ENCODE data around the gene FRAS1. TPM values are rescaled to one million over a fixed set of nuclear protein-coding genes. Genes with fewer than 3 reads are reported as not detected.

Gene FRAS1
- total and polyA plus RNA-seq, 9 of the 15 experiments (the other 6 are each of a cell fraction or from before 2014, with no cell fraction given), result under 0.01 to 0.11 (median 0.04) TPM; not detected in 2

DNA sequence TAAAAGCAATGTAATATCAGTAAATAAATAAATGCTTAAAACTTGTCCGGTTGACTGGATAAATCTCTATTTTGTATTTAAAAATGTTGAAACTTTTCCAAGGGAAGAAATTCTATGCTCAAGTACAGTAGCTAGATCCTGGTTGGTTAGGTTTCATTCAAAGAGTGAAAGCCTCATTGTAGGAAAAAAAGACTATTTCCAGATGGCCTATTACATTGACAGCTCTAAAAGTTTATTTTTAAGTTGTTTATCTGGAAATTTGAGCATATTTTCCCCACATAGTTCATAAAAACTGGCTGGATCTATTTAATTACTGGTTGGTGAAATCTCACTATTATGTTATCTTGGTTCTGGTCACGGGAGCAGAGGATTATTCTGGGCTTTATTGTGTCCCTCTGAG is 38.0 kb downstream of the FRAS1 start:
- intact Hi-C loops (cut with micrococcal nuclease) (no loop called here), in situ Hi-C loops (cut with MboI) (no loop called here)
- ChIA-PET CTCF (ENCODE audit: low intra/inter-chr PET ratio) (no interaction called here), POLR2A (no interaction called here)
- ATAC-seq (no peak), FAIRE-seq (no peak), DNase-seq (ENCODE audit: extremely low read depth in 1 of 4, low spot score in 3 of 4) (no peak)
- Histone ChIP-seq H3K36me3 (ENCODE audit: control insufficient read depth, insufficient read depth, low read length) (no peaks in the 10 kb centered on the region), H3K79me2 (ENCODE audit: control insufficient read depth, insufficient read depth, low read length) (no peaks in the 10 kb centered on the region), H3K9me3 (replicated peaks; ENCODE audit: control insufficient read depth, insufficient read depth, low read depth, low read length) (no peaks in the 10 kb centered on the region), H3K9me1 (ENCODE audit: control insufficient read depth, insufficient read depth, low read length) (no peaks in the 10 kb centered on the region), H3K4me3 (no peak overlapping the region), H2AFZ (ENCODE audit: low read depth, low read length) (no peak overlapping the region), H3K4me2 (ENCODE audit: insufficient read depth, low read length) (no peak overlapping the region), H3K4me1 (replicated peaks in 1 of 2; ENCODE audit: control insufficient read depth in 2 of 2, insufficient read depth in 2 of 2, low read length in 2 of 2) (no peaks in the 10 kb centered on the region), H3K27ac (ENCODE audit: extremely low read depth, low read depth, low read length) (no peak overlapping the region), H3K9ac (ENCODE audit: insufficient read depth in 1 of 2, low read depth in 2 of 2, low read length in 2 of 2) (no peak overlapping the region), H3K27me3 (ENCODE audit: control insufficient read depth in 2 of 2, insufficient read depth in 2 of 2, low read length in 2 of 2) (no peaks in the 10 kb centered on the region), H4K20me1 (replicated peaks; ENCODE audit: control insufficient read depth, insufficient read depth, low read length) (no peaks in the 10 kb centered on the region)
- BruUV-seq (replicated peaks), result no TSS peak
- TF ChIP-seq FOSL1 (tag; conservative IDR thresholded peaks at IDR 0.05) (no peak), RBM14 (IDR thresholded peaks at IDR 0.05; ENCODE audit: borderline replicate concordance, insufficient read depth, low read depth, low read length) (no peak), RBM34 (IDR thresholded peaks at IDR 0.05; ENCODE audit: borderline replicate concordance, insufficient read depth, low read length) (no peak), TAF9B (IDR thresholded peaks at IDR 0.05; ENCODE audit: partially characterized antibody) (no peak), DNMT1 (IDR thresholded peaks at IDR 0.05) (no peak)
- TF ChIP-seq, protein P1, sequence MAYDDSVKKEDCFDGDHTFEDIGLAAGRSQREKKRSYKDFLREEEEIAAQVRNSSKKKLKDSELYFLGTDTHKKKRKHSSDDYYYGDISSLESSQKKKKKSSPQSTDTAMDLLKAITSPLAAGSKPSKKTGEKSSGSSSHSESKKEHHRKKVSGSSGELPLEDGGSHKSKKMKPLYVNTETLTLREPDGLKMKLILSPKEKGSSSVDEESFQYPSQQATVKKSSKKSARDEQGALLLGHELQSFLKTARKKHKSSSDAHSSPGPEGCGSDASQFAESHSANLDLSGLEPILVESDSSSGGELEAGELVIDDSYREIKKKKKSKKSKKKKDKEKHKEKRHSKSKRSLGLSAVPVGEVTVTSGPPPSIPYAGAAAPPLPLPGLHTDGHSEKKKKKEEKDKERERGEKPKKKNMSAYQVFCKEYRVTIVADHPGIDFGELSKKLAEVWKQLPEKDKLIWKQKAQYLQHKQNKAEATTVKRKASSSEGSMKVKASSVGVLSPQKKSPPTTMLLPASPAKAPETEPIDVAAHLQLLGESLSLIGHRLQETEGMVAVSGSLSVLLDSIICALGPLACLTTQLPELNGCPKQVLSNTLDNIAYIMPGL (CRISPR knock-in tag; IDR thresholded peaks at IDR 0.05), result no peak
- 0% methylated on average over 2 of the region's 2 CpGs for WGBS (ENCODE audit: insufficient coverage, low coverage, missing lambda C conversion rate)
